Esophagus muscularis mucosa (tissue), 3 donors: ENCODE measurements around the gene FFAR2.

ENCODE experiments used
- POLR2A ChIP-seq: fragments of 450-650 bp; IDR thresholded peaks from one replicate; pipeline ENCODE4 v1.6.1; 2017; ENCODE audit warnings: antibody characterized with exemption, moderate library complexity, mild to moderate bottlenecking, low read depth
- TF ChIP-seq, protein P1 (sequence below), 3 experiments: fragments of 200-600 bp in 2 of 3; fragments of 450-650 bp in 1 of 3; sonication (generic) in 2 of 3; IDR thresholded peaks; one replicate each; pipeline ENCODE4 v1.5.1; 2017 to 2019; ENCODE audit warnings: antibody characterized with exemption in 3 of 3, mild to moderate bottlenecking in 2 of 3, moderate library complexity in 1 of 3

DNA sequence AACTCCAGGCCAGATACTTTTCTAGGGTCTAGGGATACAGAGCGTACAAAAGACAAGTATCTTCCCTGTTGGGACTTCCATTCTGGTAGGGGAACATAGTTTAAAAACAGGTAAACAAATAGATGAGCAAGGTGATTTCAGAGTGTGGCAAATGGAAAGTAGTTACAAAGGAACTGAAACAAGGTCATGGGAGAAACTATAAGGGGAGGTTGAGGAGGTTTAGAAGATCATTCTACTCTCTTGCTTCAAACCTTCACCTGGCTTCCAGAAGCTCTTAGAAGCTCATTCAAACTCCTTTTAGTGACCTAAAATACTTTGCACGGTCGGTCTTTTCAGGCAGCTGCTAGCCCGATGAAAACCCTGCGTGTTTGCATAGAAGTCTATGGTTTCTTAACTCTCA, 9.1 kb downstream of the FFAR2 start:
- TF ChIP-seq POLR2A, result no peak
- TF ChIP-seq, protein P1, sequence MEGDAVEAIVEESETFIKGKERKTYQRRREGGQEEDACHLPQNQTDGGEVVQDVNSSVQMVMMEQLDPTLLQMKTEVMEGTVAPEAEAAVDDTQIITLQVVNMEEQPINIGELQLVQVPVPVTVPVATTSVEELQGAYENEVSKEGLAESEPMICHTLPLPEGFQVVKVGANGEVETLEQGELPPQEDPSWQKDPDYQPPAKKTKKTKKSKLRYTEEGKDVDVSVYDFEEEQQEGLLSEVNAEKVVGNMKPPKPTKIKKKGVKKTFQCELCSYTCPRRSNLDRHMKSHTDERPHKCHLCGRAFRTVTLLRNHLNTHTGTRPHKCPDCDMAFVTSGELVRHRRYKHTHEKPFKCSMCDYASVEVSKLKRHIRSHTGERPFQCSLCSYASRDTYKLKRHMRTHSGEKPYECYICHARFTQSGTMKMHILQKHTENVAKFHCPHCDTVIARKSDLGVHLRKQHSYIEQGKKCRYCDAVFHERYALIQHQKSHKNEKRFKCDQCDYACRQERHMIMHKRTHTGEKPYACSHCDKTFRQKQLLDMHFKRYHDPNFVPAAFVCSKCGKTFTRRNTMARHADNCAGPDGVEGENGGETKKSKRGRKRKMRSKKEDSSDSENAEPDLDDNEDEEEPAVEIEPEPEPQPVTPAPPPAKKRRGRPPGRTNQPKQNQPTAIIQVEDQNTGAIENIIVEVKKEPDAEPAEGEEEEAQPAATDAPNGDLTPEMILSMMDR (IDR thresholded peaks at IDR 0.05), result no peak
